GM12878 (cell line): ENCODE results near the gene COL5A1. TPM values are rescaled to one million over a fixed set of nuclear protein-coding genes. Genes with fewer than 3 reads are reported as not detected.

Experiments used
- ATAC-seq: fragments of 200-7000 bp; cut with Tn5 transposase; 3 replicates; pipeline ENCODE4 v1.9.1; 2020; ENCODE audit warnings: mild to moderate bottlenecking, moderate library complexity
- BruUV-seq: library from RNA; stranded (reverse); fragments of 400-500 nt; replicated peaks from 2 replicates; lab custom pipeline; 2021; lab: Mats Ljungman, UMichigan
- CTCF ChIA-PET: fragments of 300-600 bp; sonication (Branson Sonifier 250); formaldehyde crosslinking; extraction: SDS; loops from one replicate; lab custom pipeline; 2021; ENCODE audit warnings: inconsistent platforms; lab: Yijun Ruan, JAX
- POLR2A ChIA-PET: fragments of 350-600 bp; formaldehyde crosslinking; extraction: SDS; loops from one replicate; lab custom pipeline; 2021; ENCODE audit warnings: inconsistent platforms; lab: Charles Lee
- RAD21 ChIA-PET: fragments of 300-600 bp; sonication (Branson Sonifier 250); formaldehyde crosslinking; loops from one replicate; lab custom pipeline; 2023; ENCODE audit warnings: antibody characterized with exemption; ENCODE audit not compliant: unreplicated experiment; lab: Charles Lee
- SMC1A ChIA-PET: fragments of 300-600 bp; sonication (Branson Sonifier 250); formaldehyde crosslinking; loops from one replicate; lab custom pipeline; 2023; ENCODE audit not compliant: unreplicated experiment, uncharacterized antibody; lab: Charles Lee
- DNase-seq: peaks from one replicate; pipeline ENCODE4 v3.0.0-alpha.2; 2011; ENCODE audit warnings: low read depth, low spot score
- FAIRE-seq: peaks from 3 replicates; lab custom pipeline; 2011; peaks lifted over from hg19 to GRCh38; lab: Jason Lieb, UNC
- H2AFZ ChIP-seq: 2 replicates; pipeline ENCODE4 v1.6.0; 2011; ENCODE audit warnings: low read depth, low read length, control low read depth; ENCODE audit not compliant: control insufficient read depth
- H3K27ac ChIP-seq: 2 replicates; pipeline ENCODE4 v1.5.1; 2011; ENCODE audit warnings: control low read depth; ENCODE audit not compliant: control insufficient read depth, insufficient read depth
- H3K27me3 ChIP-seq, 2 experiments: replicated peaks in 1 of 2; 2 replicates each; pipeline versions ENCODE4 v1.6.0 to v1.6.1; 2011; ENCODE audit warnings: low read length in 1 of 2; ENCODE audit not compliant: control insufficient read depth in 2 of 2, insufficient read depth in 2 of 2
- H3K36me3 ChIP-seq, 2 experiments: 2 replicates each; pipeline ENCODE4 v1.5.1; 2011; ENCODE audit warnings: low read length in 1 of 2; ENCODE audit not compliant: control insufficient read depth in 2 of 2, insufficient read depth in 2 of 2
- H3K4me1 ChIP-seq: 2 replicates; pipeline ENCODE4 v1.6.1; 2011; ENCODE audit warnings: mild to moderate bottlenecking, low read length, moderate library complexity, mixed read lengths; ENCODE audit not compliant: control insufficient read depth, insufficient read depth
- H3K4me2 ChIP-seq: 2 replicates; pipeline ENCODE4 v1.6.0; 2011; ENCODE audit warnings: control low read depth; ENCODE audit not compliant: control insufficient read depth, insufficient read depth
- H3K4me3 ChIP-seq: fragments of 200-600 bp; sonication (generic); 2 replicates; pipeline ENCODE4 v1.5.1; 2016
- H3K79me2 ChIP-seq: 2 replicates; pipeline ENCODE4 v1.6.0; 2011; ENCODE audit warnings: low read length; ENCODE audit not compliant: control insufficient read depth, insufficient read depth
- H3K9ac ChIP-seq: 2 replicates; pipeline ENCODE4 v1.8.0; 2011; ENCODE audit warnings: low read length, control low read depth, mixed read lengths; ENCODE audit not compliant: control insufficient read depth, insufficient read depth
- H3K9me3 ChIP-seq: replicated peaks from 3 replicates; pipeline ENCODE4 v1.5.1; 2011; ENCODE audit warnings: mild to moderate bottlenecking, low read length; ENCODE audit not compliant: control insufficient read depth, insufficient read depth
- H4K20me1 ChIP-seq: 2 replicates; pipeline ENCODE4 v1.6.0; 2011; ENCODE audit not compliant: control insufficient read depth, insufficient read depth
- BRCA1 ChIP-seq: IDR thresholded peaks from 2 replicates; pipeline ENCODE4 v1.6.1; 2011; ENCODE audit warnings: low read depth, low read length, improper control_type of control experiment
- CBX3 ChIP-seq: fragments of 200-600 bp; sonication (generic); IDR thresholded peaks from 2 replicates; pipeline ENCODE4 v1.6.1; 2016; ENCODE audit warnings: low read depth, borderline replicate concordance
- E4F1 ChIP-seq: fragments of 450-650 bp; IDR thresholded peaks from 2 replicates; pipeline ENCODE4 v1.6.1; 2018; ENCODE audit warnings: borderline replicate concordance, mild to moderate bottlenecking; ENCODE audit not compliant: partially characterized antibody
- KDM1A ChIP-seq: fragments of 200-600 bp; sonication (generic); IDR thresholded peaks from 2 replicates; pipeline ENCODE4 v1.6.1; 2016; ENCODE audit warnings: borderline replicate concordance
- NBN ChIP-seq: fragments of 450-650 bp; IDR thresholded peaks from 2 replicates; pipeline ENCODE4 v1.6.1; 2016
- NFYA ChIP-seq: IDR thresholded peaks from 2 replicates; pipeline ENCODE4 v1.6.1; 2011; ENCODE audit warnings: low read depth, mild to moderate bottlenecking, low read length, improper control_type of control experiment, borderline replicate concordance
- PAX5 ChIP-seq: IDR thresholded peaks from 2 replicates; pipeline ENCODE4 v1.6.1; 2011; ENCODE audit warnings: low read depth, low read length, borderline replicate concordance
- RAD51 ChIP-seq: fragments of 450-650 bp; IDR thresholded peaks from 2 replicates; pipeline ENCODE4 v1.6.1; 2016; ENCODE audit warnings: moderate library complexity, mild to moderate bottlenecking, inconsistent platforms
- SMARCA5 ChIP-seq: fragments of 450-650 bp; IDR thresholded peaks from 2 replicates; pipeline ENCODE4 v1.6.1; 2017; ENCODE audit warnings: mild to moderate bottlenecking
- STAT1 ChIP-seq: fragments of 450-650 bp; conservative IDR thresholded peaks from 2 replicates; pipeline ENCODE4 v1.6.1; 2014; ENCODE audit warnings: antibody characterized with exemption, mild to moderate bottlenecking
- ZNF217 ChIP-seq: fragments of 450-650 bp; IDR thresholded peaks from 2 replicates; pipeline ENCODE4 v1.6.1; 2017; ENCODE audit warnings: antibody characterized with exemption, mild to moderate bottlenecking
- ZSCAN29 ChIP-seq: fragments of 450-650 bp; IDR thresholded peaks from 2 replicates; pipeline ENCODE4 v1.6.1; 2017; ENCODE audit warnings: mild to moderate bottlenecking, moderate library complexity
- WGBS: methylation state at CpG from one replicate; pipeline ENCODE4 v1.1.6; 2016; ENCODE audit warnings: low lambda C conversion rate; ENCODE audit not compliant: insufficient replicate concordance, insufficient coverage; ENCODE audit errors: missing lambda C conversion rate; 5-methylcytosine and 5-hydroxymethylcytosine counted together
- in situ Hi-C: fragments of 300-500 bp; cut with MboI; formaldehyde crosslinking; loops from 9 replicates; pipeline ENCODE4 v1.14.3; 2018; ENCODE audit warnings: mixed read lengths
- intact Hi-C: fragments of 100-400 bp; cut with micrococcal nuclease; formaldehyde crosslinking; loops from one replicate; pipeline ENCODE4 v1.14.2; 2022; ENCODE audit not compliant: unreplicated experiment
- polyA plus RNA-seq, 11 experiments: library from polyadenylated mRNA; depleted of rRNA in 4 of 11; unstranded in 6 of 11; stranded (reverse) in 5 of 11; fragments of >200 nt; fragmentation: Nextera tagmentation in 4 of 11; fragmentation: Illumina TruSeq in 1 of 11; extraction: Ambion mirVana in 4 of 11; extraction: Trizol in 1 of 11; gene quantifications; 1 replicate in 1 of 11; 2 replicates in 10 of 11; pipeline versions ENCODE4 v1.2.1 to v1.2.3, GENCODE V29; 2011 to 2016; ENCODE audit warnings: inconsistent platforms in 2 of 11, missing spikeins in 2 of 11, low read depth in 1 of 11
- total RNA-seq, 4 experiments: library from RNA; depleted of rRNA in 3 of 4; stranded (reverse); fragments of >200 nt in 3 of 4; fragmentation: Illumina TruSeq in 1 of 4; extraction: Trizol in 1 of 4; gene quantifications; 2 replicates each; pipeline versions ENCODE4 v1.2.1 to v1.2.3, GENCODE V29; 2013 to 2021
- TF ChIP-seq, protein P1 (sequence below): fragments of 450-650 bp; IDR thresholded peaks from 2 replicates; pipeline ENCODE4 v1.6.1; 2017; ENCODE audit warnings: mild to moderate bottlenecking, moderate library complexity
- TF ChIP-seq, protein P2 (sequence below): fragments of 450-650 bp; IDR thresholded peaks from 2 replicates; pipeline ENCODE4 v1.6.1; 2014; ENCODE audit warnings: mild to moderate bottlenecking
- TF ChIP-seq, protein P3 (sequence below): fragments of 150-350 bp; IDR thresholded peaks from 2 replicates; pipeline ENCODE4 v1.6.1; 2014; ENCODE audit warnings: mild to moderate bottlenecking, low read depth, low read length

COL5A1 gene
- total and polyA plus RNA-seq, 10 of the 15 experiments (the other 5 are each of a cell fraction or from before 2014, with no cell fraction given): under 0.01 to 0.15 (median 0.13) TPM; not detected in 4

GRCh38 chr9:134793288-134794188 lies 151.9 kb downstream of the COL5A1 start:
- in situ Hi-C loops (no loop called here), intact Hi-C loops (no loop called here)
- no peaks in the 10 kb centered on the region for H3K4me1 ChIP-seq
- FAIRE-seq (no peak), ATAC-seq (no peak), DNase-seq (no peak)
- H2AFZ ChIP-seq: no peak overlapping the region
- H3K79me2 ChIP-seq: no peaks in the 10 kb centered on the region
- H3K9me3 ChIP-seq: no peaks in the 10 kb centered on the region
- ChIA-PET POLR2A (interaction anchor here (0.9 kb wide), 1 partner anchor 10 kb away, joined by 3 read pairs; no protein-coding TSS in a partner anchor), RAD21 (no interaction called here), CTCF (no interaction called here), SMC1A (no interaction called here)
- no peaks in the 10 kb centered on the region; a peak in 1 of 4 replicates for H3K27me3 ChIP-seq
- H3K36me3 ChIP-seq: no peaks in the 10 kb centered on the region
- H3K9ac ChIP-seq: no peak overlapping the region
- no peak overlapping the region for H3K4me3 ChIP-seq
- no TSS peak for BruUV-seq
- no peaks in the 10 kb centered on the region for H4K20me1 ChIP-seq
- H3K27ac ChIP-seq: no peak overlapping the region
- 35% methylated on average over 23 of the region's 23 CpGs for WGBS
- no peak overlapping the region for H3K4me2 ChIP-seq
- TF ChIP-seq ZSCAN29: no peak
- no peak for TF ChIP-seq E4F1
- no peak for TF ChIP-seq STAT1
- TF ChIP-seq, protein P1, sequence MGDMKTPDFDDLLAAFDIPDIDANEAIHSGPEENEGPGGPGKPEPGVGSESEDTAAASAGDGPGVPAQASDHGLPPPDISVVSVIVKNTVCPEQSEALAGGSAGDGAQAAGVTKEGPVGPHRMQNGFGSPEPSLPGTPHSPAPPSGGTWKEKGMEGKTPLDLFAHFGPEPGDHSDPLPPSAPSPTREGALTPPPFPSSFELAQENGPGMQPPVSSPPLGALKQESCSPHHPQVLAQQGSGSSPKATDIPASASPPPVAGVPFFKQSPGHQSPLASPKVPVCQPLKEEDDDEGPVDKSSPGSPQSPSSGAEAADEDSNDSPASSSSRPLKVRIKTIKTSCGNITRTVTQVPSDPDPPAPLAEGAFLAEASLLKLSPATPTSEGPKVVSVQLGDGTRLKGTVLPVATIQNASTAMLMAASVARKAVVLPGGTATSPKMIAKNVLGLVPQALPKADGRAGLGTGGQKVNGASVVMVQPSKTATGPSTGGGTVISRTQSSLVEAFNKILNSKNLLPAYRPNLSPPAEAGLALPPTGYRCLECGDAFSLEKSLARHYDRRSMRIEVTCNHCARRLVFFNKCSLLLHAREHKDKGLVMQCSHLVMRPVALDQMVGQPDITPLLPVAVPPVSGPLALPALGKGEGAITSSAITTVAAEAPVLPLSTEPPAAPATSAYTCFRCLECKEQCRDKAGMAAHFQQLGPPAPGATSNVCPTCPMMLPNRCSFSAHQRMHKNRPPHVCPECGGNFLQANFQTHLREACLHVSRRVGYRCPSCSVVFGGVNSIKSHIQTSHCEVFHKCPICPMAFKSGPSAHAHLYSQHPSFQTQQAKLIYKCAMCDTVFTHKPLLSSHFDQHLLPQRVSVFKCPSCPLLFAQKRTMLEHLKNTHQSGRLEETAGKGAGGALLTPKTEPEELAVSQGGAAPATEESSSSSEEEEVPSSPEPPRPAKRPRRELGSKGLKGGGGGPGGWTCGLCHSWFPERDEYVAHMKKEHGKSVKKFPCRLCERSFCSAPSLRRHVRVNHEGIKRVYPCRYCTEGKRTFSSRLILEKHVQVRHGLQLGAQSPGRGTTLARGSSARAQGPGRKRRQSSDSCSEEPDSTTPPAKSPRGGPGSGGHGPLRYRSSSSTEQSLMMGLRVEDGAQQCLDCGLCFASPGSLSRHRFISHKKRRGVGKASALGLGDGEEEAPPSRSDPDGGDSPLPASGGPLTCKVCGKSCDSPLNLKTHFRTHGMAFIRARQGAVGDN: no peak
- no peak for TF ChIP-seq SMARCA5
- no peak for TF ChIP-seq RAD51
- no peak for TF ChIP-seq BRCA1
- no peak for TF ChIP-seq NBN
- TF ChIP-seq, protein P2, sequence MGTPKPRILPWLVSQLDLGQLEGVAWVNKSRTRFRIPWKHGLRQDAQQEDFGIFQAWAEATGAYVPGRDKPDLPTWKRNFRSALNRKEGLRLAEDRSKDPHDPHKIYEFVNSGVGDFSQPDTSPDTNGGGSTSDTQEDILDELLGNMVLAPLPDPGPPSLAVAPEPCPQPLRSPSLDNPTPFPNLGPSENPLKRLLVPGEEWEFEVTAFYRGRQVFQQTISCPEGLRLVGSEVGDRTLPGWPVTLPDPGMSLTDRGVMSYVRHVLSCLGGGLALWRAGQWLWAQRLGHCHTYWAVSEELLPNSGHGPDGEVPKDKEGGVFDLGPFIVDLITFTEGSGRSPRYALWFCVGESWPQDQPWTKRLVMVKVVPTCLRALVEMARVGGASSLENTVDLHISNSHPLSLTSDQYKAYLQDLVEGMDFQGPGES: no peak
- TF ChIP-seq, protein P3, sequence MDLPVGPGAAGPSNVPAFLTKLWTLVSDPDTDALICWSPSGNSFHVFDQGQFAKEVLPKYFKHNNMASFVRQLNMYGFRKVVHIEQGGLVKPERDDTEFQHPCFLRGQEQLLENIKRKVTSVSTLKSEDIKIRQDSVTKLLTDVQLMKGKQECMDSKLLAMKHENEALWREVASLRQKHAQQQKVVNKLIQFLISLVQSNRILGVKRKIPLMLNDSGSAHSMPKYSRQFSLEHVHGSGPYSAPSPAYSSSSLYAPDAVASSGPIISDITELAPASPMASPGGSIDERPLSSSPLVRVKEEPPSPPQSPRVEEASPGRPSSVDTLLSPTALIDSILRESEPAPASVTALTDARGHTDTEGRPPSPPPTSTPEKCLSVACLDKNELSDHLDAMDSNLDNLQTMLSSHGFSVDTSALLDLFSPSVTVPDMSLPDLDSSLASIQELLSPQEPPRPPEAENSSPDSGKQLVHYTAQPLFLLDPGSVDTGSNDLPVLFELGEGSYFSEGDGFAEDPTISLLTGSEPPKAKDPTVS: no peak
- no peak for TF ChIP-seq PAX5
- no peak for TF ChIP-seq CBX3
- TF ChIP-seq ZNF217: no peak
- no peak for TF ChIP-seq NFYA
- TF ChIP-seq KDM1A: no peak
